Aorta (tissue), 5 donors: Measurements from ENCODE around the gene SAMD4B. TPM values are rescaled to one million over a fixed set of nuclear protein-coding genes. Genes with fewer than 3 reads are reported as not detected.

Source experiments
- ATAC-seq: fragments of 200-7000 bp; cut with Tn5 transposase; one replicate; pipeline ENCODE4 v1.9.1; 2022; ENCODE audit warnings: moderate library complexity; ENCODE audit not compliant: low FRiP score
- DNase-seq, 2 donors: peaks; one replicate each; pipeline ENCODE4 v3.0.0-alpha.2; 2020
- H3K27ac ChIP-seq, 2 donors: one replicate each; pipeline ENCODE4 v1.5.1; 2013; ENCODE audit warnings: low read length in 2 of 2, mild to moderate bottlenecking in 2 of 2, moderate library complexity in 2 of 2, control low read depth in 1 of 2, inconsistent platforms in 1 of 2, low read depth in 1 of 2
- H3K27me3 ChIP-seq, 2 donors: one replicate each; pipeline ENCODE4 v1.6.1; 2013; ENCODE audit warnings: control low read depth in 1 of 2, low read length in 1 of 2, mild to moderate bottlenecking in 1 of 2, moderate library complexity in 1 of 2; ENCODE audit not compliant: insufficient read depth in 2 of 2, control insufficient read depth in 1 of 2
- H3K36me3 ChIP-seq, 2 donors: one replicate each; pipeline ENCODE4 v1.6.1; 2013; ENCODE audit warnings: control low read depth in 1 of 2, low read length in 1 of 2, mild to moderate bottlenecking in 1 of 2; ENCODE audit not compliant: insufficient read depth in 2 of 2, control insufficient read depth in 1 of 2
- H3K4me1 ChIP-seq, 2 donors: one replicate each; pipeline ENCODE4 v1.6.1; 2013; ENCODE audit warnings: low read length in 2 of 2, control low read depth in 1 of 2, mild to moderate bottlenecking in 1 of 2, moderate library complexity in 1 of 2; ENCODE audit not compliant: insufficient read depth in 2 of 2, control insufficient read depth in 1 of 2
- H3K4me3 ChIP-seq, 2 donors: one replicate each; pipeline ENCODE4 v1.5.1; 2013; ENCODE audit warnings: low read length in 2 of 2, control low read depth in 1 of 2, mild to moderate bottlenecking in 1 of 2
- H3K9me3 ChIP-seq: one replicate; pipeline ENCODE4 v1.6.1; 2013; ENCODE audit warnings: mild to moderate bottlenecking, low read length; ENCODE audit not compliant: control insufficient read depth
- WGBS, 2 donors: extraction: QIAGEN DNeasy Blood & Tissue Kit; methylation state at CpG; one replicate each; pipeline ENCODE4 v1.1.7; 2013; 5-methylcytosine and 5-hydroxymethylcytosine counted together
- intact Hi-C, 2 donors: fragments of 100-400 bp; cut with DNase I; formaldehyde crosslinking; loops; one replicate each; pipeline versions ENCODE4 v1.14.2 to v1.15.0; 2022
- polyA plus RNA-seq, 2 donors: library from polyadenylated mRNA; stranded (reverse); fragments of 200-250 nt; gene quantifications; one replicate each; pipeline ENCODE4 v1.2.3, GENCODE V29; 2013
- total RNA-seq, 2 donors: library from RNA; stranded (reverse); fragmentation: NEBNext Ultra II Directional; extraction: Animal tissue kit (Norgen Biotek cat#: 25700); gene quantifications; one replicate each; pipeline ENCODE4 v1.2.1, GENCODE V29; 2021
- donor health status: healthy with polysubstance abuse.
- donor health status: Bipolar disorder and iron deficiency.
- donor health status: DM: no; HTN: no; CAD: no.
- donor health status: DM: no; HTN: no; CAD: no.
- donor health status: DM: yes; HTN: yes; CAD: no.

Gene SAMD4B
- total and polyA plus RNA-seq, 4 donors, result 33.6 to 120 (median 105) TPM

- DNase-seq, result no peak
- intact Hi-C loops, result no loop called here
- H3K4me3 ChIP-seq, result no peak overlapping the region
- no peak overlapping the region for H3K27ac ChIP-seq
- ATAC-seq, result peak; percentile 33
- WGBS, 2 donors, result 91 to 93% methylated on average over 14 of the region's 14 CpGs
- no peaks in the 10 kb centered on the region for H3K4me1 ChIP-seq
- H3K9me3 ChIP-seq, result no peaks in the 10 kb centered on the region
- no peaks in the 10 kb centered on the region for H3K27me3 ChIP-seq
- H3K36me3 ChIP-seq, result peaks cover 2 to 25% of the 10 kb centered on the region in 2 donors
Measured at GRCh38 chr19:39379865-39380396, 37.7 kb downstream of the SAMD4B start.

- no peaks in the 10 kb centered on the region for H3K4me1 ChIP-seq
- no peak for DNase-seq
- H3K36me3 ChIP-seq, result peaks cover 2 to 25% of the 10 kb centered on the region in 2 donors
- no peak overlapping the region for H3K27ac ChIP-seq
- WGBS, 2 donors, result 87 to 93% methylated on average over 16 to 17 of the region's 17 CpGs
- H3K4me3 ChIP-seq, result no peak overlapping the region
- H3K9me3 ChIP-seq, result no peaks in the 10 kb centered on the region
- ATAC-seq, result no peak
- intact Hi-C loops, result no loop called here
- no peaks in the 10 kb centered on the region for H3K27me3 ChIP-seq
Measured at GRCh38 chr19:39380521-39381502, 38.6 kb downstream of the SAMD4B start.

DNA sequence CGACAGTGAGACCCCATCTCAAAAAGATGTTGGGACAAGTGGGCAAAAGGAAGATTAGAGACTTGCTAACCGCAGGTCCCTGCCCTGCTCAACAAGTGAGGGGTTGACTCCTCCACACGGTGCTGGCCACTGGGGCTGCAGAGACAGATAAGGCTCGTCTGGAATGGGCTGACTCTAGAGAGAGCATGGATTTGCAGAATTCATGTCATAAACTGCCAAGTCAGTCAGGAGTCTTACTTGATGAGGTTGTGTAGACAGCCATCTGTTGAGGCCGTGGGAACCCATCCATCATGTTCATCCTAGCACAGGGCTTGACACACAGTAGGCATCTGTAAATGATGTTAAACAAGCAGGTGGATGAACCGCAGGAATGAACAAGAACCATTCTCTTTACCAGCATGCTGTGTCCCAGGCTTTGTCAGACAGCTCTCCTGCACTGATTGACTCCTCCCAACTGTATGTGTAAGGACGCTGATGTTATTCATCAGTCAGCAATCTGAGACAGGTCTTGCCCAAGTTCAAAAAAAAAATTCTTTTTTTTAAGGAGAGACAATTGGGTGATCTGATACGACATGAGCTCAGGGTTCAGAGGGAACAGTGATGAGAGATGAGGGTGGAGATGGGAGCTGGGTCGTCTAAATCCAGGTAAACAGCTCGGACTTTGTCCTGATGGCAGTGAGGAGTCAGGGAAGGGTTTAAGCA lies 39.8 kb downstream of the SAMD4B start:
- Histone ChIP-seq H3K4me3 (no peak overlapping the region), H3K27ac (no peak overlapping the region), H3K9me3 (no peaks in the 10 kb centered on the region), H3K4me1 (no peaks in the 10 kb centered on the region), H3K27me3 (no peaks in the 10 kb centered on the region), H3K36me3 (peaks cover 2 to 20% of the 10 kb centered on the region in 2 donors)
- no peak for ATAC-seq
- WGBS, 2 donors, result 70 to 73% methylated on average over 10 of the region's 10 CpGs
- intact Hi-C loops, result no loop called here
- no peak for DNase-seq

DNA sequence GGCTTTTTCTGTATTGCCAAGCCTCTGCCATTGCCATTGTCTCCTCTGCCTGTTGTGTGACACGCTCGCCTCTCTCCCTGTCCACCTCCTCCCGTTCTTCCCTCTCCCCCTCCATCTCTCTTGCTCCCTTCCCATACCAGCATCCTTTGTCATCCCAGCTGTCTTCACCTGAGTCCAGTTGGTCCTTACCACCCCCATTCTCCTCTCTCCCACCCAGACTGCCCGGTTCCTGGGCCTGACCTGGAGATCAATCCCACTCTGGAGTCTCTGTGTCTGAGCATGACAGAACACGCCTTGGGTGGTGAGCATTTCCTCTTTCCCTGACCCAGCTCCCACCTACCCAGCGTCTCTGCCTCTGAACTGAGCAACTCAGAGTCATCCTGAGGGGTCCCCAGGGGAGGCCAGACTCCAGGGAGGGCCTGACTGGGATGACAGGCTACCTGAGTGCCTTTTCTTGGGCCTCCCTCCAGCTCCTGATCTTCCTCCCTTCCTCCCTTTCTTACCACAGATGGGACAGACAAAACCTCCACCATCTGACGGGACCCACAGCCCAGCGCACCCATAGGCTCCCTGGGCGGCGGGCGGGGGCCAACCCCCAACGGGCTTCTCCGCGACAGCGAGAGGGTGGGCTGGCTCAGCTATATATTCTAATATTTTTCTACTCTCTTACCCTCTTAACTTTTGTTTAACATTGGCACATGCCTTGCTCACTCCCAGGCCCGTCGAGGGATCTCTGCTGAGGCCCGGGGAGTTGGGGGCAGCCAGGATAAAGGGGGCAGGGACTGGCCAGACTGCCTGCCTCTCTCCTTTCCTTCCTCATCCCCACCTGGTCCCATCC lies 41.0 kb downstream of the SAMD4B start:
- WGBS, 2 donors, result 83 to 84% methylated on average over 18 of the region's 18 CpGs
- ATAC-seq, result no peak
- Histone ChIP-seq H3K4me3 (no peak overlapping the region), H3K4me1 (no peaks in the 10 kb centered on the region), H3K9me3 (no peaks in the 10 kb centered on the region), H3K36me3 (peaks cover 2 to 13% of the 10 kb centered on the region in 2 donors), H3K27ac (no peak overlapping the region), H3K27me3 (no peaks in the 10 kb centered on the region)
- no peak for DNase-seq
- intact Hi-C loops, result no loop called here

DNA sequence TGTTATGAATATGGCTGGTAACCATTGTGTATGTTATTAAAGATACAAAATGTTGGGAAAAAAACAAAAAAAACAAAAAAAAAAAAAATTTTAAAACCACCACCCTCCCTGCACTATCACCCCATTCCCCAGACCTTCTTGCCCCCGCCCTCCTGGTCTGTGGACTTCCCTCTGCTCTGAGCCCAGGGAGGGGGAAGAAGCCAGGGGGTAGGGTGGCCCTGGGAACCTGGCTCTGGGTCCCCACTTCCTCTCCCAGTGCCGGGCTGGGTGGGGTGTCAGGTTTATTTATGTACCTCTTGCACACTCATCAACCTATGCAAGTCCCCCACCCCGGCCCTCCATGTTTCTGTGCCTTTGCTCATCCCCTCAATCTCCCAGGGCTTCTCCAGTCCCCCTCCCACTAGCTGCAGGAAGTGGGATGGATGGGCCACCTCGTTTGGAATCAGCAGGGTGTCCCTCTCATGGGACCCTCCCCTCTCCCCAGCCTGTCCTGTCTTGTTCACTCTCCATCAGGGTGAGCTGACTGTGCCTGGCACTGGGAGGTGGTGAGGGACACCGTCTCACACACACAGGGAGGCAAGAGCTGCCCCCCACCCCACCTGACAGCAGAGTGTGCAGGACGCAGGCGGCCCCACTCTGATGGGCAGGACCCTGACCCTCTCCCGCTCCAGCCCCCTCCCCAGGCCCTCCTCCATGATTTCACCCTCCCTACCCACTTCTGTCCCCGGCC lies 42.8 kb downstream of the SAMD4B start:
- peaks cover 2 to 12% of the 10 kb centered on the region in 2 donors for H3K36me3 ChIP-seq
- no peak for ATAC-seq
- WGBS, 2 donors, result 59 to 63% methylated on average over 9 of the region's 9 CpGs

DNA sequence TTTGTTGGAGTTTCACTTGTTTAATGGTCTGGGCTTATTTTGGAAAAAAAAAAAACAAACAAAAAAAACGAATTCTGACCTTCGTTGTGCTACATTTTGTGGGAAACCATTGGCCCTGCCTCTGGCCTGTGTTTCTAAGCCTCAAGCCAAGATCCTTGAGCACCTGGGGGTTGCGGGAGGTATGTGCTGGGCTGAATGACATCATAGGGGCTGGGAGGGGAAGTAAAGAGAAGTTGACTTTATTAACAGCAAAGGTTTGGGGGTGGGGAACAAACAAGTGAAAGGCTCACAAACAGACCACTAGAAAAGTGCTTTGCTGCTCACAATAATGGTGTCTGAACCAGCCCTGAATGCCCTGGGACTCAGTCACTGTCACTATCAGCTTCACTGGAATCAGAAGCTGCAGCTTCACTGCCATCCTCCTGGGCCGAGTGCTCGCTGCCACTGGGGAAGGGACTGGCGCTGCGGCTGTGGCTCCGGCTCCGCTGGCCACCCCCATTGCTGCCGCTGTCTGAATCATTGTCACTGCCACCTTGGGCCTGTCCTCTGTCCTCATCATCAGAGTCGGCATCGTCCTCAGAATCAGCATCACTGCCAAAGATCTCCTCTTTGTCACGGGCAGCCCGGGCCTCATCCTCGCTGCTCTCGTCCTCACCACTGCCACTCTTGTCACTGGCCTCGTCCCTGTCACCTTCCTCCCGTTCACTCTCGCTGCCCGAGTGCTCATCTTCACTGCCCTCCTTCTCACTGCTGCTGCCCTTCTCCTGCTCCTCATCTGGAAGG lies 43.6 kb downstream of the SAMD4B start:
- DNase-seq (no peak), ATAC-seq (no peak)
- intact Hi-C loops, result no loop called here
- Histone ChIP-seq H3K4me3 (no peak overlapping the region), H3K4me1 (no peaks in the 10 kb centered on the region), H3K9me3 (no peaks in the 10 kb centered on the region), H3K36me3 (peaks cover 2 to 8% of the 10 kb centered on the region in 2 donors), H3K27me3 (no peaks in the 10 kb centered on the region), H3K27ac (no peak overlapping the region)
- 74 to 76% methylated on average over 20 of the region's 20 CpGs for WGBS, 2 donors

More for the DNA sequence above, 42.8 kb downstream of the SAMD4B start:
- H3K4me1 ChIP-seq, result no peaks in the 10 kb centered on the region
- DNase-seq, result no peak
- no peaks in the 10 kb centered on the region for H3K27me3 ChIP-seq
- H3K9me3 ChIP-seq, result no peaks in the 10 kb centered on the region
- no peak overlapping the region for H3K4me3 ChIP-seq
- intact Hi-C loops, result no loop called here
- H3K27ac ChIP-seq, result no peak overlapping the region

DNA sequence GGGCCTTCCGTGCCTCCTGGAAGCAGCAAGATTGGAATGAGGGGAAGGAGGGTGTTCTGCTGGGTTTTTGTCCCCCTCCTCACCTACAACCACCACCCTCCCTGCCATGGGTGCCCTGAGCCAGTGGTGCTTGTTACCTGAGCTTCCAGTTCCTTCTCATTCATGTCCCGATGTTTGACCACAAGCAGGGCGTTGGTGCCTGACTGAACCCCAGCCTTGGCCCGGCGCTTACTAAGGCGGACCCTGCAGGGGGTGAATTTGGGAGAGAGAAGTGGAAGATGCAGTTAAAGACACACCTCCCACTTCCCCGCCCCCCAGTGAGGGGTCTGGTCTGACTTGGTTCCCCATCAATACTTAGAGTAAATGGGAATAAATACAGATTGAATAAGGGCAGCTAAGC lies 44.3 kb downstream of the SAMD4B start:
- no peaks in the 10 kb centered on the region for H3K9me3 ChIP-seq
- H3K4me3 ChIP-seq, result no peak overlapping the region
- DNase-seq, result no peak
- ATAC-seq, result no peak
- no peaks in the 10 kb centered on the region for H3K4me1 ChIP-seq
- no peaks in the 10 kb centered on the region for H3K27me3 ChIP-seq
- H3K27ac ChIP-seq, result no peak overlapping the region
- H3K36me3 ChIP-seq, result peaks cover 0 to 5% of the 10 kb centered on the region in 2 donors
- 82 to 86% methylated on average over 7 of the region's 7 CpGs for WGBS, 2 donors
- intact Hi-C loops, result no loop called here
